B cell (primary cell): ENCODE data around the gene FEZ2.

Experiments used
- CTCF ChIP-seq: fragments of 200-600 bp; IDR thresholded peaks from one replicate; pipeline ENCODE4 v1.8.0; 2022; ENCODE audit warnings: antibody characterized with exemption, mild to moderate bottlenecking
- EZH2 ChIP-seq: IDR thresholded peaks from 2 replicates; pipeline ENCODE4 v1.6.1; 2012; ENCODE audit warnings: borderline replicate concordance, low read depth, mild to moderate bottlenecking, moderate library complexity, low read length; ENCODE audit not compliant: insufficient read depth, poor library complexity, severe bottlenecking

- TF ChIP-seq CTCF: no peak
- no peak for TF ChIP-seq EZH2
These were observed 28.8 kb upstream of the FEZ2 start for GRCh38 chr2:36626756-36627155.
